K562 (cell line): ENCODE measurements around the gene STT3A. TPM values are rescaled to one million over a fixed set of nuclear protein-coding genes. Genes with fewer than 3 reads are reported as not detected.
A peak's percentile ranks its signal among the peaks of the same experiment; 100 is the strongest.

ENCODE experiments used
- E2F8 ChIP-seq: fragments of 450-650 bp; IDR thresholded peaks from 2 replicates; pipeline ENCODE4 v1.7.1; 2018; ENCODE audit warnings: mild to moderate bottlenecking, low read depth; ENCODE audit not compliant: partially characterized antibody
- ETV5 ChIP-seq: sonication (generic); formaldehyde crosslinking; IDR thresholded peaks from 2 replicates; pipeline ENCODE4 v1.4.0; 2020; ENCODE audit warnings: low read depth, mild to moderate bottlenecking, missing genetic modification reagents
- GTF2B ChIP-seq: IDR thresholded peaks from 2 replicates; pipeline ENCODE4 v1.6.1; 2011; ENCODE audit not compliant: insufficient read length; ENCODE audit errors: extremely low read depth
- KHSRP ChIP-seq: fragments of 450-650 bp; IDR thresholded peaks from 2 replicates; pipeline ENCODE4 v1.6.1; 2017
- KLF1 ChIP-seq: fragments of 450-650 bp; IDR thresholded peaks from 2 replicates; pipeline ENCODE4 v1.6.1; 2016; ENCODE audit warnings: missing genetic modification characterization, missing compliant biosample characterization
- NBN ChIP-seq: fragments of 450-650 bp; IDR thresholded peaks from 2 replicates; pipeline ENCODE4 v1.6.1; 2016; ENCODE audit warnings: low read depth, mild to moderate bottlenecking
- NR3C1 ChIP-seq: sonication (generic); formaldehyde crosslinking; IDR thresholded peaks from 2 replicates; pipeline ENCODE4 v1.8.1; 2022; ENCODE audit warnings: missing genetic modification reagents
- PPARD ChIP-seq: fragments of 250-450 bp; sonication (Bioruptor Pico); IDR thresholded peaks from 2 replicates; pipeline ENCODE4 v1.8.0; 2022; ENCODE audit warnings: inconsistent platforms, mild to moderate bottlenecking, moderate library complexity
- SRSF7 ChIP-seq: fragments of 200-400 bp; formaldehyde crosslinking; optimal IDR thresholded peaks from 2 replicates; pipeline ENCODE3; 2017; ENCODE audit warnings: mild to moderate bottlenecking, low read depth, low read length
- TRIM24 ChIP-seq, 2 experiments: fragments of 450-650 bp; IDR thresholded peaks; 2 replicates each; pipeline ENCODE4 v1.6.1; 2016
- ZFP91 ChIP-seq: sonication (generic); formaldehyde crosslinking; IDR thresholded peaks from 2 replicates; pipeline ENCODE4 v1.8.0; 2022; ENCODE audit warnings: mild to moderate bottlenecking, missing genetic modification reagents
- ZNF280B ChIP-seq: fragments of 250-450 bp; sonication (Bioruptor Pico); IDR thresholded peaks from 2 replicates; pipeline ENCODE4 v1.5.1; 2021; ENCODE audit warnings: mild to moderate bottlenecking
- ZNF41 ChIP-seq: fragments of 250-450 bp; sonication (Bioruptor Pico); conservative IDR thresholded peaks from 2 replicates; pipeline ENCODE4 v1.4.0; 2020; ENCODE audit warnings: mild to moderate bottlenecking
- ZNF592 ChIP-seq: fragments of 450-650 bp; IDR thresholded peaks from 2 replicates; pipeline ENCODE4 v1.6.1; 2017; ENCODE audit warnings: antibody characterized with exemption, mild to moderate bottlenecking
- ZNF77 ChIP-seq: fragments of 250-450 bp; sonication (Bioruptor Pico); IDR thresholded peaks from 2 replicates; pipeline ENCODE4 v1.5.0; 2020
- polyA plus RNA-seq, 8 experiments: library from polyadenylated mRNA; depleted of rRNA in 4 of 8; stranded (reverse) in 5 of 8; unstranded in 3 of 8; fragments of >200 nt; fragmentation: Nextera tagmentation in 2 of 8; fragmentation: Illumina TruSeq in 1 of 8; extraction: Ambion mirVana in 2 of 8; extraction: Trizol in 1 of 8; gene quantifications; 2 replicates each; pipeline versions ENCODE4 v1.2.1 to v1.2.3, GENCODE V29; 2011 to 2014; ENCODE audit warnings: inconsistent platforms in 1 of 8, missing spikeins in 1 of 8
- total RNA-seq, 7 experiments: library from RNA; depleted of rRNA in 6 of 7; stranded (reverse); fragments of >200 nt in 6 of 7; fragmentation: Illumina TruSeq in 2 of 7; extraction: Trizol in 2 of 7; gene quantifications; 2 replicates each; pipeline versions ENCODE4 v1.2.1 to v1.2.3, GENCODE V29; 2011 to 2021; ENCODE audit warnings: low replicate concordance in 1 of 7

Gene STT3A
- total and polyA plus RNA-seq, 9 of the 15 experiments (the other 6 are each of a cell fraction or from before 2014, with no cell fraction given) = 70.7 to 330 (median 192) TPM

GRCh38 chr11:125551835-125552342 is 40.8 kb upstream of the STT3A start (continued):
- TF ChIP-seq ZNF592 (peak; percentile 97), PPARD (no peak), ZFP91 (CRISPR knock-in tag) (no peak), NR3C1 (no peak), E2F8 (no peak), GTF2B (no peak), ZNF77 (CRISPR knock-in tag) (no peak), SRSF7 (no peak), TRIM24 (IDR thresholded peaks at IDR 0.05) (peak in 1 of 2 experiments; percentile 38; a peak in 2 of 4 replicates), NBN (no peak), KLF1 (no peak), ZNF280B (CRISPR knock-in tag) (no peak), KHSRP (no peak), ZNF41 (peak; percentile 70; the same call in 1 of the 2 replicates), ETV5 (CRISPR knock-in tag) (no peak)
